Stimulated activated CD4-positive, alpha-beta T cell treated with anti-CD3 and anti-CD28 coated beads, TNF-alpha, amount 100 ng/mL, for 48 hours (primary cell): Measurements from ENCODE around the gene GGTLC3.
"Not testable (repeated sequence)": the region's sequence is repeated elsewhere in the genome, so short reads cannot be mapped to it uniquely, and the experiment has no call there.

ENCODE experiments used
- DNase-seq, 3 donors: peaks; one replicate each; pipeline ENCODE4 v3.0.0-alpha.2; 2020; ENCODE audit warnings: low read depth in 3 of 3

GGTLC3 gene

GRCh38 chr22:18513454-18513853, 4.5 kb downstream of the GGTLC3 start:
- DNase-seq, result not testable (repeated sequence)

GRCh38 chr22:18512378-18512777, 5.6 kb downstream of the GGTLC3 start:
- not testable (repeated sequence) for DNase-seq

- not testable (repeated sequence) for DNase-seq
Measured at GRCh38 chr22:18511327-18511726, 6.6 kb downstream of the GGTLC3 start.

GRCh38 chr22:18496227-18496626, 21.7 kb downstream of the GGTLC3 start:
- DNase-seq, result not testable (repeated sequence)
